HG03378 (cell line): ENCODE measurements around the gene TMEM145.

Source experiments
- ATAC-seq: cut with Tn5 transposase; IDR thresholded peaks from one replicate; pipeline ENCODE4 v1.9.1; 2021; ENCODE audit warnings: mild to moderate bottlenecking, moderate library complexity; ENCODE audit not compliant: unreplicated experiment

TMEM145 gene

DNA sequence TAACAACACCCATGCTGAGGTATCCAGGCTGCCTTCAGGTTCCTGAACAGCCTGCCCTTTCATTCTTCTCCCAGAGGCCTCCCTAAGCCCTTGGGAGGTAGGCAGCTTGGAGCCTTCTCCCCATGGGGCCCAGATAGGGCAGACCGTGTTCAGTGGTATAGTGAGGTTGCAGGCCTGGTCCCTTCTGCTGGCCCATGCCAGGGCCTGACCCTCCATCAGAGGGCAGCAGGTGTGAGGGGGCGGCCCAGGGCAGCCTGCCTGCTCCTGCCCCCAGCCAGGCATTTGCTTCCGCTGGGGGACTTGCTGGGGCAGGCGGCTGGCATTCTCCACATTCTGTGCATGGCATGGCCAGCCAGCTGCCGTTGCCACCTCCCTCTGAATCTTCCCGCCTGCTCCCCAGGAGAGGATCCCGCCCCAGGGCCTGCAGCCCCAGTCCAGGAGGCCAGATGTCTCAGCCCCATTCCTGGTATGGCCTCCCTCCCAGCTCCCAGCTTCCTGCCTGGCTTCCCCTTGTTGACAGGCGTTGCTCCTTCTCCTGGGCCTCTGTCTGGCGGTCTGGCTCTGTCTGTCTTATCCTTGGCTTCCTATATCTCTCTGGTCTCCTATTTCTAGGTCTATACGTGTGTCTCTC is 35.2 kb upstream of the TMEM145 start:
- no peak for ATAC-seq

DNA sequence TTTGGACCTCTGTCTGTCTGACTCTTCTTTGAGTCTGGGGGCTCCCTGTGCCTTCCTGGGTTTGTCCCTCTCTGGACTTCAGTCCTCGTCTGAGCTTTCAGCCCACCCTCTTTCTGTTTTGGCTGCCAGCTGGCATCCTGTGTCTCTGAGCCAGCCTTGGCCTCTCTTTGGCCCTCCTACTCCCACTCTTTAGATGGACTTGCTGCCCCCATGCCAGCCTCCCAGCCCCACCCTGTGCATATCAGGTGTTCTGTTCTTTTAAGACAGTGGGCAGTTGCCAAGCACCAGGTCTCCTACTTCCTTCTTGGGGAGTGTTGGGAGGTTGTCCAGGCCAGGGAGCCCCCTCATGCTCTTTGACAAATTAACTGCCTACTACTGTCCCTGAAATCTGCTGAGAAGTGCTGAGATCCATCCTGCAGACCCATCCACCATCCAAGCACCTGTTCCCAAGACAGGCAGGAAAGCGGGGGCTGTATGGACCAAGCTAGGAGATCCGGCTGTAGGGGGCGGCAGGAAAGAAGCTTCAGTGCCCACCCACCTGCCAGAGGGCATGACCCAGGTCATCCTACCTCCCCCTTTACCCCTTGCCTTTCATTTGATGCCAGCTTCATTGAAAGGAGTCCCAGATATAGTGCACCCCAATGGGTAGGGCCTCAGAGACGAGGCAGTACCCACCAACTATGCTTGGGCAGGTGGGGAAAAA is 34.5 kb upstream of the TMEM145 start:
- no peak for ATAC-seq

DNA sequence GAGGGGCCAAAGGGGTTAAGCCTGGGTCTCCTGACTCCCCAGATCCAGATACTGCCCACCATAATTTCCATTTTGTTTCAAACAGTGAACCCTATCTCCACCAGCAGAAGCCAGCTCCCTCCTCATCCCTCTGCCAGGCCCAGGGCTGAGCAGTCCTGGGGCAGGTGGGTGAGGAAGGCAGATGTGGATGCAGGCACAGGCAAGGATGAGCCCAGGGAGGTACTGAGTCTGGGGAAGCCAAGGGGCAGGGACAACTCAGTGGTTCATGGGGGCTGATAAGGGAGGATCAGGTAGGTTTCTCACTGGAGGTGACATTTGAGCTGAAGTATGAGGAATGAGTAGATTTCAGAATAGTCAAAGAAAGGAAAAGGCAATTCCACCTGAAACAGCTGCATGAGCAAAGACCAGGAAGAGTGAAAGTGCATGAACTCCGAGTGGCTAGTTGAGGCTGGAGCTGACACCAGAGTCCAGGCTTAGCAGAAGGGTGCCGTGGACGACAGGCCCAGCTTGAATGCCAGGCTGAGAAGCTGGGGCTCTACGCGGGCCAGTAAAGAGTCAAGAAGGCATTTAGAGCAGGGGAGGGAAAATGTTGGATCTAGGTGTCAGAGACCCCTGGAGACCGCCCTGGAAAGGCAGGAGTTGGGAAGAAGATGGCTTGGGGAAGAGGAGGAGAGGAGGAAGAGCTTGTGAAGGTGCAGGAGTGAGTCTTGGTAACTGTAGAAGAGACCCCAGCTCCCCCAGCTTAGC is 33.8 kb upstream of the TMEM145 start:
- ATAC-seq: no peak

DNA sequence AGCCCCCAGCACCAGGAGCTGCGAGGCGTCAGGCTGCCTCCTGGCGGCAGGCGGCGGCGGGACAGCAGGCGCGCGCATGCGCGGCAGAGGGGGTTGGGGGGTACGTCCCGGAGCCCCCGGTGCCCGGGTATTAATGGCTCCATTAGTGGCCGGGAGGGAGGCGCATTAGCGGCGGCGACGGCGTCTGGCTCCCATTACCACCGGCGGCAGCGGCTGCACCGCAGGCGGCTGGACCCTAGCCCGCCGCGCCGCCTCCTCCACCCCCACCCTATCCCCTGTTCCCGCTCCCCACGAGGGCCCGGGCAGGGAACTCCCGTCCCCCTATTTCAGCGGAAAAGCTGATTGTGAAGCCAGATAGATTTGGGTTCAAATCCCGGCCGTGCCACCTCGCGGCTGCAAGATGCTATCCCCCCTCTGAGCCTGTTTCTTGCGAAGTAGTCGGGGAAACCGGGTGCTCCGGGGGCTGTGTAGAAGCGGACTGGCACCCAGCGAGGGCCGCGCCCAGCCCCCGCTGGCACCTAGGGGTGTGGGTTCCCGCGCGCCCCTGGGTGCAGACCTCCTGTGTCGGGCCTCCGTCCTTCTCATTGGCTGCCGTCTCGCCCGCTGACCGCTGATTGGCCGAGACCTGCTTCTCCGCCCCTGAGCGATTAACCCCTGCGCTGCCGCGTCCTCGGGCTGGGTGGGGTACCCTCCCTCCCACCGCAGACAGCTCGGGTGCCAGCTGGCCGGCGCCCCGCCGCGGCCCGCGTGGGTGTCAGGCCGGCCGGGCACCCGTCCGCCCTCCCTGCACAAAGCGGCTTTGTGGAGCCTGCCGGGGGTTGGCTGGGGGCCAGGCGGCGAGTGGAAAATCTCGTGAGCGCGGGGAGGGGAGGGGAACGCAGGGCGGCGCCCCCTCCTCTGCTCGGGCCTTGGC is 33.0 kb upstream of the TMEM145 start:
- ATAC-seq: peak; percentile 31

DNA sequence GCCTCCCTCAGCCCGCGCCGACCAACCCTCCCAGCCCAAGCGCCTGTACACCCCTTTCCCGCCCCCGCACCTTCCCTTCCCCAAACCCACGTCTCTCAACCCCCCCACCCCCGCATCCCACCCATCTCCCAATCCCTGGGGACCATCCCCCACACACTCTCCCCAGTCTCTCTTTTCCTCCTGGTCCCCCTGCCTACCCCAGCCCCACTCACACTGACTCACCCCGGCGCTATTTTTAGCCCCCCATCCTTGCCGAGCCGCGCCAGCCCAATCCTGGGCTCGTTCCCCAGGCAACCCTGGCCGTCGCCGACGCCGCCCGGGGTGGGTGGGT is 32.3 kb upstream of the TMEM145 start:
- no peak for ATAC-seq

DNA sequence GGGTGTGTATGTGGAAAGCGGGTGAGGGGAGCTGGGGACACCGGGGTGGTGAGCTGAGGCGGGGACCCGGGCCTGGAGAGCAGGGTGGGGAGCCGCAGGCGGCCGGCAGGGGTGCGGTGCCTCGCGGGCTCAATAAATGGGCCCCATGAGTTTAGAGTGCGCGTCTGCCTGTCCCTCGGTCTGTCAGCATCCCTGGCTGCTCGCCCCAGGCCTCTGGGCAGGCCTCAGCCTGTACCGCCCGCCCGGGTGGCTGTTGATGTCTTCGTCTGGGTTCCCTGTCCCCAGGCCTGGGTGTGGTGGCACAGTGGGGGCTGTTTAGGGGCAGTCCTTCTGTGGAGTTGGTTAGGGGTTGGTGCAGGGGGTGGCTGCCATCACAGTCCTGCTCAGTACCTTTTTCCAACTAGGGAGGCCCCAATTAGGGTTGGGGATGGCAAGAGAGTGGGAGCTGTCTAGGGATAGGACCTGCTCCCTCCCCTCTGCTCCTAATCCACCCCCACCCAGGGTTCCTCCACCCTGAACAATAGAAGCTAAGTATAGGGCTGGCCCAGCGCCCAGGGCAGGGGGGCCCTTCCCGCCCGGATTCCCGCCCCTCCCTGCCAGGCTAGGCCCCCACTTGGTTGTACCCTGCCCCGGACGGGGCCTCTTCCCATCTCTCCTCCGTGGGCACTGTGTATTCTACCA is 31.8 kb upstream of the TMEM145 start:
- no peak for ATAC-seq

DNA sequence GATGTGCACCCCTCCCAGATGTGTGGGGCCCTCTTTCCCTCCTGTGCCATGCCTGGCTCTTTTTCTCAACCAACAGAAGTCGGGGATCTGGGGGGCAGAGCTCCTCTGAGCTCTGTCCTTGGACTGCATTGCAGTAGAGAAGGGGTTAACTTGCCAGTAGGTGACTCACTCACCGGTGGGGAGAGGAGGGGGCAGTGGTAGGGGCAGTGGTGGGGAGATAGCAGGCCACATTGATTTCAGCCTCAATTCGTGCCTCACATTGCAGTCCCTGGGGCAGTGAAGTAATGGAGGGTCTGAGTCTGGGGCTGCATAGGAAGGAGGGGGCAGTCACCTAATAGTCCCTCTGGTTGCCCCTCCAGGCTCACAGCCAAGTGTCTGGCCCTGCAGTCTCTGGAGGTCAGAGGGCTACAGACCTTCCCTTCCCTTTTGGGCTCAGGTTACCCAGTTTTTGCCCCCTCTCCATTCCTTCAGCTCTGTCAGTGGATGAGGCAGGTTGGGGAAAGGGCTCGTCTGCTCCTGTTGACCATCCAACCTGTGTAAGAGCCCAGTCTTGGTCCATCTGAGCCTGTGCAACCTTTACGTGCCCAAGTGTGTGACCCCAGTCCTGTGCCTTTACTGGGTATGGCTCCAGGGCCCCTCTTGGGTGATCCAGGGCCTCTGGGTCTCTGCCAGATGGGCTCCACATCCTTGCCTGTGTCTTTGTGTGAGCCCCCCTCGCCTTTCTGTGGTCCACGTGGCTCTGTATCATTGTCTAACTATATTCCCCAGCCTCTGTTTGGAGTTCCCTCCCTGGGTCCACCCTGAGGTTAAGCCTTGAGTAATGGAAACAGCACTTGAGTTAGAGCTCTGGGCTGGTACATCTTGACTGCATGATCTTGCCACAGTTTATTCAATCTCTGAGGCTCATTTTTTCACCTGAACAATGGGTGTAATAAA is 31.0 kb upstream of the TMEM145 start:
- no peak for ATAC-seq

DNA sequence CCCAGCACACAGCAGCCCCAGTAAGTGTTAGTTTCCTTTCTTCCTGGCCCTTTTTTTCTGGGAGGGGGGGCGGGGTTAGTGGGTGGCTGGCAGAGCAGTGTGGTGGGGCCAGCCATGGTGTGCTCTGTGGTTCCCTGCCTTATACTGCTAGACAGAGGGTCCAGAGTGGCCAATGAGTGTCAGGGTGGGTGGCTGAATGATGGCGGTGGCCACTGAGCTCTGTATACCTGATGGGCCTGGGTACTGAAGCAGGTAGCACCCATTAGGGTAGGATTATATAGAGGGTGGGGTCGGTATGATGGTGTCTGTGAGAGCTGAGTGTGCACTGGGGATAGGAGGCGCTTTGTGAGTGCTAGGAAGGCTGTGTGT is 30.3 kb upstream of the TMEM145 start:
- peak; percentile 3 for ATAC-seq

DNA sequence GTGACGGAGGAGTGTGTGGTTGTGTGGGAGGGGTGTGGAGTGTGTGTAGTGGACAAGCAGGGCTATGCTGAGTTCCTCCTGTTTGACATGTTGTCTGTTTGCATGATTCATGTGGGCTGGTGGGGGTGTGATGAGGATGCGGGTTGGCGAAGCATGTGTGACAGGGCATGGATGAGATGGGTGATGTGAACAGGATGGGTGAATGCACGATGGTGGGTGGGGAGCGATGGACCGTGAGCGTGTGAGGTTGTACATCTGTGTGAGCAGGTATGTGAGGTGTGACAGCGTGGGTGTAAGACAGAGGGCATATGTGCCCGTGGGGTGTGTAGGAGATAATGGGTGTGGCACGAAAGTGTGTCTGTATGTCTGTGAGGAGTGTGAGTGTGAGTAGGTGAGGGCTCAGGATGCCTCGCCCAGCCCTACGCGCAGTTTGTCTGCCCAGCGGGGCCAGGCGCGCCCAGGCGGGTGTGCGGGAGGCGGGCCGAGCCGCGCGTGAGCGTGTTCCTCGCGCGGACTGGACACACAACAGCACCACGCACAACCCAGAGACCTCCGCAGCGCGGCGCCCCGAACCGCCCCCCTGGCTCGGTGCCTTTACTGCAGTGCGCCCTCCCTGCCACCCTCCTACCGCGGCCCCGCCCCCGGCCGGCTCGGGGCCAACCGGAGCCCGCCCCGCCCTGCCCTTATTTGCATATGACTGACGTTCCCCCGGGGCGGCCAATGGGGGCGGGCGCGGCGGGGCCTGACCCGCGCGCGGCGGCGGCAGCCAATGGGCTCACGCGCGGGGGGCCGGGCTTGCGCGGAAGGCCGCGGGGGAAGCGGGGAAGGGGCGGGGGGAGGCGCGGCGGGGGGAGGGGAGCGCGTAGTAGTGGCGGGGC is 29.7 kb upstream of the TMEM145 start:
- peak; percentile 33 for ATAC-seq

DNA sequence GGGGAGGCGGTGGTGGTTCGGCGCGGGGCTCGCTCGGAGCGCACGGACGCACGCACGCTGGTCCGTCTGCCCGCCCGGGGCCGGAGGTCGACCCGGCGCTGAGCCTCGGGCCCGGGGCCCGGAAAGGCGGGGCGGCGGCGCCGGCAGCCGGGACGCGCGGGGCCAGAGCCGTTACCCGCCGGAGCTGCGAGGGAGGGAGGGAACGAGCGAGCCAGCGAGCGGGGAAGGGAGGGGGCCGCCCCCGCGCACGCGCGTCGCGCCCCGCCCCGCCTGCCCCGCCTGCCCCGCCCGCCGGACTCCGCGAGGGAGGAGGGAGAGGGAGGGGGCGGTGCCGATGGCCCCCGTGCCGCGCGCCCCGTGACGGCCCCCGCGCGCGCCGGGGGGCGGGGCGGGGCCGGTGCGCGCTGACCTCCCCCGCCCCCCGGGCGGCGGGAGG is 29.0 kb upstream of the TMEM145 start:
- no peak for ATAC-seq

DNA sequence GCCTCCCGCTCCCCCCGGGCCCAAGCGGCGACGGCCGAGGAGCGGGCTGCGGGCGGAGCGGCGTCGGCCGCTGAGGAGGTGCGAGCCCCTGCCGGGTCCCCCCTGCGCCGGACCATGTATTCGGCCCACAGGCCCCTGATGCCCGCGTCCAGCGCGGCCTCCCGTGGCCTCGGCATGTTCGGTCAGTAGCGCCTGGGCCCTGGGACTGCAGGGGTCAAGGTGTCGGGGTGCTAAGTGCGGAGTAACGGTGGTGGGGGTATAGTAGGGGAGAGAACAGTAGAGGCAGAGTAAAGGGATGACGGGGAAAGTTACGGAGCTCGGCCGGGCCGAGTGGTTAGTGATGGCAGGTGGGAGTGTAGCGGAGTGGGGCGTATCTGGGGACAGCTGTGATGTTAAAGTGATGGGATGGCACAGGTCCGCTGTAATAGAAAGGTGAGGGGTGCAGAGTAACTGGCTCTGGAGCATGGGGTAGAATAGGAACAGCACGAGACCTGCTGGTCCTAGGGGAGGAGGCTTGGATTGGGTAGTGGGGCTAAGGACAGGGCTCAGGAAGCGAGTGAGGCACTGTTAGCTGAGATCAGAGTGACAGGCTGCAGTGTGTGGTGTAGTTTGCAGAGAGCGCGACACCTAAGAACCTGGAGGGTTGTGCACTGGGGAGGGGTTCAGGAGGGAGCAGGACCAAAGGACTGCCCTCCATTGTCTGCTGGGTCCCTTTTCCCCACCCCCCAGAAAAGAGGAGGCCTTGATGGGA is 28.3 kb upstream of the TMEM145 start:
- no peak for ATAC-seq

DNA sequence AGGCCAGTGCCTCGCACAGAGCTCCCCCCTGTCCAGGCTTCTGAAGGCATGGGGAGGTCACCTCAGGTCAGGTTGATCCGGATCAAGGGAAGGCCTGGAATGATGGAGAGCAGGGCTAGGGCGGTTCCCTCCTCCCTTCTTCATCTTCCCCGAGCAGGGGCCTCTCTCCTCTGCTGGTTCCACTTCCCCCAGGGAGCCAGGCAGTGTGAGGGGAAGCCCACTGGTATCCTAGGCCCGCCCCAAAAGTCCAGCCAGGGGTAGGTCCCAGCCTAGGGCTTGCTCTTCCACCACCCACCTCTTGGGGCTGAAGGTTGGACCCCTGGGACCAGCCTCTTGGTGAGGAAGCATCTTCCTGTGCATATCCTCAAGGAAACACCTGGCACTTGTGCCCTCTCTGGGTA is 27.6 kb upstream of the TMEM145 start:
- ATAC-seq: no peak

DNA sequence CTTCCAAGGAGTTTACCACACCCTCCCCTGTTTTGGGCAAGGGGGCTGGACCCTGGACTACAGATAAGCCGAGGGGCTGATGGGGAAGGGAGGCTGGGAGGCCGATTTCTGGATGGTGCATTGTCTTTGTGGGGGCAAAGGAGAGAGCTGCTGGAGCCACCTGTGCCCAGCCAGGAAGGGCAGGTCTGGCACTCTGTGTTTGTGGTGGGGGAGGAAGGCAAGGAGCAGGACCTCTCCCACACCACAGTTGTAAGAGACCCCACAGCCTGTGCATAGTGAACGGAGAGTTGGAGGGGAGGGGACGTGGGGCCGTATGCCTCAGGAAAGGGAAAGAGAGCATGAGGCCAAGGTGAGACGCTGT is 27.1 kb upstream of the TMEM145 start:
- no peak for ATAC-seq

DNA sequence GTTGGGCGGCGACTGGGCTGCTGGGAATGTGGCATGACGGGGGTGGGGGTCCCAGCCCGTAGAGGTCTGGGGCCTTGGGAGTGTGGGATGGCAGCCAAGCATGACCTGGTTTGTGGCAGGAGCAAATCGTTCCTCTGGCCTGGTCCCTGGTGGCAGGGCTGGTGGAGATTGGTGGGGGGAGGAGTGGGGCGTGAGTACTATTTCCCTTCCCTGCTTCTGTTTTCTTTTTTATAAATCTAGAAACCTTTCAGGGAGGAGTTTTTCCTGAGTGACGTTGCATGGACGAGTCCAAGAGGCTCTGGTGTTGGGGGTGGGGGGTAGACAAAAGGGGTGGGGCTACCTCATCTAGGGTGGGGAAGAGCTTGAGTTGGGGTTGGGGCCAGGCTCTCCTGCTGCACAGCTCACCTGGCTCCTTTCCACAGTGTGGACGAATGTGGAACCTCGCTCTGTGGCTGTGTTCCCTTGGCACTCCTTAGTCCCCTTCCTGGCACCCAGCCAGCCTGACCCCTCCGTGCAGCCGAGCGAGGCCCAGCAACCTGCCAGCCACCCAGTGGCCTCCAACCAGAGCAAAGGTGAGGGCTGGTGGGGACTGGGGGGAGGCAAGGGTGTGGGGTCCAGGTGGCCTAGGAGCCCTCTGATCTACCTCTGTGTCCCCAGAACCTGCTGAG is 26.6 kb upstream of the TMEM145 start:
- ATAC-seq: no peak

DNA sequence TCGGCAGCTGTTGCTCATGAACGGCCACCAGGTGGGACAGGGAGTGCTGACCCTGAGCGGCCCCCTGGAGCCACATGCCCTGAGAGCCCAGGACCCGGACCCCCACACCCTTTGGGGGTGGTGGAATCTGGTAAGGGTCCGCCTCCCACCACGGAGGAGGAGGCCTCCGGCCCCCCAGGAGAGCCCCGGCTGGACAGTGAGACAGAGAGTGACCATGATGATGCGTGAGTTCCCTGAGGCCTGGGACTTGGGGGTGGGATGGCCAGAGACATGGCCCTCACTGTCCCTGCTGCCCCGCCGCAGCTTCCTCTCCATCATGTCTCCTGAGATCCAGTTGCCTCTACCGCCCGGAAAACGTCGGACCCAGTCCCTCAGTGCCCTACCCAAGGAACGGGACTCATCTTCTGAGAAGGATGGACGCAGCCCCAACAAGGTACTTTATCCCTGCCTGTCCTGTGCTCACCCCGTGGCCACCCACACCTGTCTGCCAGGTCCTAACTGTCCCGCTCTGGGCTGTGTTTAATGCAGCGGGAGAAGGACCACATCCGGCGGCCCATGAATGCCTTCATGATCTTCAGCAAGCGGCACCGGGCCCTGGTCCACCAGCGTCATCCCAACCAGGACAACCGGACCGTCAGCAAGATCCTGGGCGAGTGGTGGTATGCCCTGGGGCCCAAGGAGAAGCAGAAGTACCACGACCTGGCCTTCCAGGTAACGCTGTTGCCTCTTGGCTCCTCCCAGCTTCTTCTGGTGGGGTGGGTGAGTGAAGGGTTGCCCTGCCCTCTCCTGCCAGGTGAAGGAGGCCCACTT is 25.9 kb upstream of the TMEM145 start:
- ATAC-seq: no peak

DNA sequence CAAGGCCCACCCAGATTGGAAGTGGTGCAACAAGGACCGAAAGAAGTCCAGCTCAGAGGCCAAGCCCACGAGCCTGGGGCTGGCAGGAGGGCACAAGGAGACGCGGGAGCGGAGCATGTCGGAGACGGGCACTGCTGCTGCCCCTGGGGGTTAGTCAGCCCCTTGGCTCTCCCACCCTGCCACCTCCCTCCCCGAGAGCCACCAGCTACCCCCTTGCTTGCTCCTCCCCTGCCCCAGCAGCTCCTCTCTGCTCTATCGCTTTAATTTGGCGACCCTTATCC is 25.3 kb upstream of the TMEM145 start:
- no peak for ATAC-seq

DNA sequence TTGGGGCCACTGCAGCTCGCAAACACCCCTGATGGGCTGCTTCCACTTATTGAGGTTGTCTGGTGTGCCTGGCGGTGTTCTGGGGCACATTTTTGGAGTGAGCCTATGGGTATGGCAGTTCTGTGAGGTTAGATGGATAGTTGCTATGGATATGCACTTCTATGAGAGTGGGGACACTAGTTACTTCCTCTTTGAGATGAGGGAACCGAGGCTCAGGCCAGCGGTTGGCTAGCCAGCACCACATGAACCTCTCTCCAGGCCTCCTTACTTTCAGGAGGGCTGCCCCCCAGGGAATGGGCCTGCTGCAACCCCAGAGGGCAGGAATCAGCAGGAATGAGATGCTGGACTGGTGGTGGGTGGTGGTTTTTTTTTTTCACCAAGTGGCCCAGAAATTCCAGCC is 24.7 kb upstream of the TMEM145 start:
- no peak for ATAC-seq
